Cardiac muscle cell (in vitro differentiated cells and primary cell): ENCODE data around the gene LRMDA. TPM values are rescaled to one million over a fixed set of nuclear protein-coding genes. Genes with fewer than 3 reads are reported as not detected.

Experiments used
- DNase-seq, 2 donors: peaks; one replicate each; pipeline versions ENCODE4 v3.0.0 to v3.0.0-alpha.2; 2010 to 2017; ENCODE audit warnings: low read depth in 1 of 2, low spot score in 1 of 2
- H3K27ac ChIP-seq: fragments of 200-600 bp; sonication (generic); 2 replicates; pipeline ENCODE4 v1.5.1; 2016
- H3K27me3 ChIP-seq: fragments of 200-600 bp; sonication (generic); 2 replicates; pipeline ENCODE4 v1.6.0; 2016; ENCODE audit warnings: control low read depth
- H3K36me3 ChIP-seq: fragments of 200-600 bp; sonication (generic); 2 replicates; pipeline ENCODE4 v1.5.1; 2016; ENCODE audit warnings: control low read depth
- H3K4me1 ChIP-seq: fragments of 200-600 bp; sonication (generic); 2 replicates; pipeline ENCODE4 v1.8.1; 2017; ENCODE audit warnings: low read depth, mild to moderate bottlenecking, mixed run types
- H3K4me3 ChIP-seq: fragments of 200-600 bp; sonication (generic); 2 replicates; pipeline ENCODE4 v1.5.1; 2016; ENCODE audit warnings: mild to moderate bottlenecking
- H3K9me3 ChIP-seq: fragments of 200-600 bp; sonication (generic); 2 replicates; pipeline ENCODE4 v1.5.1; 2017; ENCODE audit warnings: low read depth, mild to moderate bottlenecking, control low read depth
- polyA plus RNA-seq: library from polyadenylated mRNA; unstranded; fragments of >200 nt; fragmentation: Nextera tagmentation; extraction: Ambion mirVana; gene quantifications from 2 replicates; pipeline ENCODE4 v1.2.1, GENCODE V29; 2016
- total RNA-seq: library from RNA; depleted of rRNA; stranded (reverse); fragments of >200 nt; gene quantifications from 2 replicates; pipeline ENCODE4 v1.2.3, GENCODE V29; 2016
- TF ChIP-seq, protein P1 (sequence below): IDR thresholded peaks from 2 replicates; pipeline ENCODE4 v1.5.1; 2012; ENCODE audit warnings: low read depth, mild to moderate bottlenecking, low read length

Gene LRMDA
- total and polyA plus RNA-seq, 2 experiments from 2014 or later: 6.2 to 11.7 TPM

- Histone ChIP-seq H3K4me1 (no peaks in the 10 kb centered on the region), H3K27ac (no peak overlapping the region), H3K4me3 (no peak overlapping the region), H3K27me3 (no peaks in the 10 kb centered on the region), H3K36me3 (no peaks in the 10 kb centered on the region), H3K9me3 (no peaks in the 10 kb centered on the region)
- TF ChIP-seq, protein P1, sequence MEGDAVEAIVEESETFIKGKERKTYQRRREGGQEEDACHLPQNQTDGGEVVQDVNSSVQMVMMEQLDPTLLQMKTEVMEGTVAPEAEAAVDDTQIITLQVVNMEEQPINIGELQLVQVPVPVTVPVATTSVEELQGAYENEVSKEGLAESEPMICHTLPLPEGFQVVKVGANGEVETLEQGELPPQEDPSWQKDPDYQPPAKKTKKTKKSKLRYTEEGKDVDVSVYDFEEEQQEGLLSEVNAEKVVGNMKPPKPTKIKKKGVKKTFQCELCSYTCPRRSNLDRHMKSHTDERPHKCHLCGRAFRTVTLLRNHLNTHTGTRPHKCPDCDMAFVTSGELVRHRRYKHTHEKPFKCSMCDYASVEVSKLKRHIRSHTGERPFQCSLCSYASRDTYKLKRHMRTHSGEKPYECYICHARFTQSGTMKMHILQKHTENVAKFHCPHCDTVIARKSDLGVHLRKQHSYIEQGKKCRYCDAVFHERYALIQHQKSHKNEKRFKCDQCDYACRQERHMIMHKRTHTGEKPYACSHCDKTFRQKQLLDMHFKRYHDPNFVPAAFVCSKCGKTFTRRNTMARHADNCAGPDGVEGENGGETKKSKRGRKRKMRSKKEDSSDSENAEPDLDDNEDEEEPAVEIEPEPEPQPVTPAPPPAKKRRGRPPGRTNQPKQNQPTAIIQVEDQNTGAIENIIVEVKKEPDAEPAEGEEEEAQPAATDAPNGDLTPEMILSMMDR: no peak
- no peak for DNase-seq
Measured at GRCh38 chr10:76007667-76008181, 576.3 kb downstream of the LRMDA start.

DNA sequence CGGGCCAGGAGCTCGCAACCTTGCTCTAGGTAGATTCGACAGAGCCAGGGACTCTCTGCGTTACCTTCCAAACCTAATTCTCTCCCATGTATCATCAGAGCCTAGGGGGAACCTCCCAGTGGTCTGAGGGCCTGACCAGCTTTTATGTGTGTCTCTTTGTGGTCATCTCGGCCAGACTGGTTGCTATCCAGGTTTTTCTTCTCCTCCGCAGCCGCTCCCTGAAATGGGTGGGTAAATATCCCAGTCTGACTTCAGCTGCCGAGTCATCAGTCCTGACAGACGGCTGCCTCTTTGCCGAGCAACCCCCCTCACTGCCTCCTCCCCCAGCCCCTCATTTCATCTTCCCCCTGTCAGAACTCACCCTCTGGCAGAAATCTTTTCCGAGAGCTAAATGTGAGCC, 578.1 kb downstream of the LRMDA start:
- no peaks in the 10 kb centered on the region for H3K4me1 ChIP-seq
- TF ChIP-seq, protein P1: no peak
- DNase-seq: no peak
- H3K36me3 ChIP-seq: no peaks in the 10 kb centered on the region
- no peaks in the 10 kb centered on the region for H3K9me3 ChIP-seq
- H3K27me3 ChIP-seq: no peaks in the 10 kb centered on the region
- H3K27ac ChIP-seq: no peak overlapping the region
- no peak overlapping the region for H3K4me3 ChIP-seq

- TF ChIP-seq, protein P1: no peak
- no peaks in the 10 kb centered on the region for H3K9me3 ChIP-seq
Measured at GRCh38 chr10:76010703-76011102, 579.3 kb downstream of the LRMDA start.

DNA sequence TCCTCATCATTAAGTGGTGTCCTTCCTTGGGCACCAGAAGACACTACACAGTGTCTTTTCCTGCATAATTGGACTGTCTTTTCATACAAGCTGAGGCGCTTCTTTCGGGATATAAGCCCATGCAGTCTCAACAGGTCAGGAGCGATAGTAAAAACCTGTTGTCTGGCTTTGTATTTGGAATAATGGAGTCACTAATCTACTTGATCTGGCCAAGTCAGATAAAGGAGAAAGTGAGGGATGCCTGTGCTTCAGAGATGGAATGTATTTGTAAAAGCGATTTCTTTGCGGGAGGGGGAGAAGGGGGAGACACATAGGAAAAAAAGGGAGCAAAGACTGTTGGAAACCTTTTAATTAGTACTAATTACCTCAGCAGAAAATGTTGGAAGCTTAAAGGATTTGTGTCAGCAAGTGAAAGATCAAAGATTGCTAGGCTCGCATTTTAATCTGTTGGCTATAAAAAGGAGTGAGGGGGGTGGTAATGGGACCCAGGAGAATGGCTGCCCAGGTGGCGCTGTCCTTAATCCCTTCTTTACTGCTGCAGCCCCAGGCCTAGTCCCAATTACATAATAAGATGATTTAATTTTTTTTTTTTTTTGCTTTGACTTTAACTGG, 581.4 kb downstream of the LRMDA start:
- DNase-seq: no peak
- H3K4me1 ChIP-seq: no peaks in the 10 kb centered on the region
- H3K4me3 ChIP-seq: no peak overlapping the region
- H3K27ac ChIP-seq: no peak overlapping the region
- no peaks in the 10 kb centered on the region for H3K9me3 ChIP-seq
- TF ChIP-seq, protein P1: no peak
- H3K36me3 ChIP-seq: no peaks in the 10 kb centered on the region
- H3K27me3 ChIP-seq: no peaks in the 10 kb centered on the region

More at GRCh38 chr10:76010703-76011102, 579.3 kb downstream of the LRMDA start:
- Histone ChIP-seq H3K4me1 (no peaks in the 10 kb centered on the region), H3K36me3 (no peaks in the 10 kb centered on the region), H3K4me3 (no peak overlapping the region), H3K27ac (no peak overlapping the region), H3K27me3 (no peaks in the 10 kb centered on the region)
- DNase-seq: no peak

DNA sequence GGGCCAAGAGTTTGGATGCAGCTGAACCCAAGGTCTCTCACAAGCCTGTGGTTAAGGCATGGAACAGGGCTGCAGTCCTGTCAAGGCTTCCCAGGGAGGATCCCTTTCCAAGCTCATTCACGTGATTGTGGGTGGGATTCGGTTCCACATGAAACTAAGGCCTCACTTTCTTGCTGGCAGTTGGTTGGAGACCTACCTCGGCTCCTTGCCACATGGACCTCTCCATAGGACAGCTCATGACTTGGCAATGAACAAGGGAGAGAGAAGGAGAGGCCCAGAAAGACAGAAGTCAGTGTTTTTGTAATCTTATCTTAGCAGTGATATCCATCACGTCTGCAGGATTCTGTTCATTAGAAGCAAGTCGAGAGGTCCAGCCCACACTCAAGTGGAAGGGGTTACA, 583.8 kb downstream of the LRMDA start:
- no peaks in the 10 kb centered on the region for H3K9me3 ChIP-seq
- H3K4me1 ChIP-seq: no peaks in the 10 kb centered on the region
- no peaks in the 10 kb centered on the region for H3K36me3 ChIP-seq
- TF ChIP-seq, protein P1: no peak
- H3K27ac ChIP-seq: no peak overlapping the region
- DNase-seq: no peak
- H3K4me3 ChIP-seq: no peak overlapping the region
- no peaks in the 10 kb centered on the region for H3K27me3 ChIP-seq
